HG02759 (cell line): ENCODE data around the gene LYPD5.
A peak's percentile ranks its signal among the peaks of the same experiment; 100 is the strongest.
"Not testable (repeated sequence)": the region's sequence is repeated elsewhere in the genome, so short reads cannot be mapped to it uniquely, and the experiment has no call there.

Experiments
- ATAC-seq: cut with Tn5 transposase; IDR thresholded peaks from one replicate; pipeline ENCODE4 v1.9.1; 2021; ENCODE audit warnings: mild to moderate bottlenecking, moderate library complexity; ENCODE audit not compliant: unreplicated experiment

Gene LYPD5

GRCh38 chr19:43779147-43779819 is 23.0 kb downstream of the LYPD5 start:
- ATAC-seq = no peak

- ATAC-seq = no peak
Measured at GRCh38 chr19:43778651-43779050, 23.6 kb downstream of the LYPD5 start.

GRCh38 chr19:43777163-43777695 is 25.0 kb downstream of the LYPD5 start:
- no peak for ATAC-seq

- ATAC-seq = no peak
Measured at GRCh38 chr19:43776286-43776685, 26.0 kb downstream of the LYPD5 start.

- ATAC-seq = no peak
Measured at GRCh38 chr19:43775299-43775890, 26.9 kb downstream of the LYPD5 start.

- not testable (repeated sequence) for ATAC-seq
Measured at GRCh38 chr19:43774940-43775258, 27.3 kb downstream of the LYPD5 start.

GRCh38 chr19:43774103-43774939 is 27.9 kb downstream of the LYPD5 start:
- no peak for ATAC-seq

GRCh38 chr19:43773725-43774102 is 28.5 kb downstream of the LYPD5 start:
- no peak for ATAC-seq

GRCh38 chr19:43769256-43769655 is 33.0 kb downstream of the LYPD5 start:
- ATAC-seq = no peak

- ATAC-seq = no peak
Measured at GRCh38 chr19:43768273-43769050, 33.8 kb downstream of the LYPD5 start.

- ATAC-seq = no peak
Measured at GRCh38 chr19:43767818-43768217, 34.4 kb downstream of the LYPD5 start.

- ATAC-seq = no peak
Measured at GRCh38 chr19:43767316-43767715, 34.9 kb downstream of the LYPD5 start.

- no peak for ATAC-seq
Measured at GRCh38 chr19:43766755-43767043, 35.5 kb downstream of the LYPD5 start.

GRCh38 chr19:43765109-43765876 is 37.0 kb downstream of the LYPD5 start:
- peak; percentile 72 for ATAC-seq

GRCh38 chr19:43764684-43765083 is 37.6 kb downstream of the LYPD5 start:
- ATAC-seq = not testable (repeated sequence)

- peak; percentile 22 for ATAC-seq
Measured at GRCh38 chr19:43763473-43763939, 38.7 kb downstream of the LYPD5 start.

GRCh38 chr19:43762814-43763213 is 39.4 kb downstream of the LYPD5 start:
- no peak for ATAC-seq

GRCh38 chr19:43760941-43761340 is 41.3 kb downstream of the LYPD5 start:
- ATAC-seq = no peak

- ATAC-seq = no peak
Measured at GRCh38 chr19:43759515-43759914, 42.7 kb downstream of the LYPD5 start.

GRCh38 chr19:43755256-43755801 is 46.9 kb downstream of the LYPD5 start:
- ATAC-seq = no peak
